ENCODE results near the gene GPSM1.
A peak's percentile ranks its signal among the peaks of the same experiment; 100 is the strongest.

Gene GPSM1

DNA sequence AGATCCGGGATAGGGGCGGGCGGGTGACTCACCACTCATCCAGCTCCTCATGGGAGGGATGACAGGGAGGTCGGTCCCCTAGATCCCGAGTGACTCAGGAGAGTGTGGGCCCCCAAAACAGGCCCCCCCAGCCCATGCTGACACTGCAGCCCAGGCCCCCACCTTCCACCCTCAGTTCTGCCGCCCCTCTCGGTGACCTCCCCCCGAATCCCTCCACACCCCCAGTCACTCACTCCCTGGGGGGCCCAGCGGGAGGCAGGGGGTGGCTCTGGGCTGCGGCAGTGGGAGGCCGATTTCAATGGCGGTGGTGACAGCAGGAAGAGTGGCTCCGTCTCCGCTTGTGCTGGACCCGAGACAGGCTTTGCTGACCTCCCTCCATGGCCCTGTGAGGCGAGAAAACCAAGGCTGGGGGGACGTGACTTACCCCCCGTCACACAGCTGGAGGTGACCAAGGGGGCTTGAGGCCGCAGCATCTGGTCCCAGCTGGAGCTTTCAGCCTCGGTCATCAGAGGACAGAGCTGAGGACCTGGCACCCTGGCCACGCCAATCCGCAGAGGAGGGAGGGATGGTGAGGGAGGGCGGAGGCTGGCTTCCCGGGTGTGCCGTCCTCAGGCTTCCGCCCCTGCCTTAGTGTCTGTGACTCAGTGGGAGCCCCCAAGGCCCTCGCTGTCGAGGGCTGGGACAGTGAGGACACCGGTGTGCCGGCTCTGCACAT lies 9.0 kb downstream of the GPSM1 start:
- CTCF ChIA-PET: interaction anchor here (0.8 kb wide), 1 partner anchor 27 kb away, joined by 3 read pairs; no protein-coding TSS in a partner anchor

DNA sequence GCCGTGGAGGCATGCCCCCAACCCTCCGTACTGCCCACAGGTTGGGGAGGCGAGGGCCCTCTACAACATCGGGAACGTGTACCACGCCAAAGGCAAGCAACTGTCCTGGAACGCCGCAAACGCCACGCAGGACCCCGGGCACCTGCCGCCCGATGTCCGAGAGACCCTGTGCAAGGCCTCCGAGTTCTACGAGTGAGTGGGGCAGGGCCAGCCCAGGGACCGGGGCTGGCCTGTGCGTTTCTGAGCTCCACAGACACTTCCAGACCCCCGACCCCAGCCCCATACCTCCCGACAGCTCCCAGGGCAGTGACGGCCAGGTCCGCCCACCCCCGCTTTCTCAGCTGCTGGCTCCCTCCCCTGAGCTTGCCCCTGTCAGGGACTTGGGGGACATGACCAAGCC lies 9.5 kb downstream of the GPSM1 start:
- no peak for TF ChIP-seq BHLHE40 (IDR thresholded peaks at IDR 0.05; ENCODE audit: borderline replicate concordance)
- ChIA-PET POLR2A (interaction anchor here (1.4 to 1.8 kb wide), 3 partner anchors 9 to 40 kb away, joined by 3 to 9 read pairs (median 4); partner anchors contain the start of genes DNLZ and GPSM1), CTCF (no interaction called here)
- DNase-seq (ENCODE audit: extremely low spot score): no peak

More for the DNA sequence above, 9.0 kb downstream of the GPSM1 start:
- POLR2A ChIA-PET: interaction anchor here (1.0 to 1.5 kb wide), 4 partner anchors 9 to 41 kb away, joined by 3 to 6 read pairs (median 4); partner anchors contain the start of gene GPSM1
- TF ChIP-seq NFRKB (IDR thresholded peaks at IDR 0.05): no peak
- no peak for TF ChIP-seq FOXM1 (IDR thresholded peaks at IDR 0.05; ENCODE audit: borderline replicate concordance)
- TF ChIP-seq BHLHE40 (IDR thresholded peaks at IDR 0.05; ENCODE audit: borderline replicate concordance): no peak
- no peak for TF ChIP-seq L3MBTL2 (conservative IDR thresholded peaks at IDR 0.05)
- TF ChIP-seq FOXA1 (IDR thresholded peaks at IDR 0.05): no peak
- no peak for TF ChIP-seq PKNOX1 (IDR thresholded peaks at IDR 0.05)
- no peak for TF ChIP-seq SUZ12 (IDR thresholded peaks at IDR 0.05)
- no peak for TF ChIP-seq LEF1 (IDR thresholded peaks at IDR 0.05; ENCODE audit: borderline replicate concordance)
- TF ChIP-seq SP1 (IDR thresholded peaks at IDR 0.05): no peak
- TF ChIP-seq ARNT (IDR thresholded peaks at IDR 0.05): no peak
- DNase-seq (ENCODE audit: extremely low spot score): no peak

GRCh38 chr9:136337416-136338395 lies 10.4 kb downstream of the GPSM1 start:
- no peak for DNase-seq (ENCODE audit: extremely low spot score)
- TF ChIP-seq CTBP1 (IDR thresholded peaks at IDR 0.05; ENCODE audit: borderline replicate concordance): no peak
- ChIA-PET POLR2A (interaction anchor here (1.4 to 1.8 kb wide), 3 partner anchors 10 to 39 kb away, joined by 3 to 9 read pairs (median 4); partner anchors contain the start of genes DNLZ and GPSM1), CTCF (interaction anchor here (1.1 kb wide), 1 partner anchor 9 kb away, joined by 3 read pairs; no protein-coding TSS in a partner anchor)

DNA sequence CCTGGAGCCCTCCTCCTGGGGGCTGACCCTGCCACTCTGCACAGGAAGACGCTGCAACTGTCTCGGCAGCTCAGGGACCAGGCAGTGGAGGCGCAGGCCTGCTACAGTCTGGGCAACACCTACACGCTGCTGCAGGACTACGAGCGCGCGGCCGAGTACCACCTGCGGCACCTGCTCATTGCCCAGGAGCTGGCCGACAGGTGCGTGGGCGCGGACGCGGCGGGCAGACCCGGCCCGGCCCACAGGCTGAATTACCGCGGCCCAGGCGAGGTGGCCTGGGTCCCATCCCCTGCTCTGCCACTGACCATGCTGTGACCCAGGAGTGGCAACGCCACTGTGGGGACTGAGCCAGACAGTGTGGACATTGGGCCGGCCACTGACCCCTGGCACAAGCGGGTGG lies 11.2 kb downstream of the GPSM1 start:
- DNase-seq (ENCODE audit: extremely low spot score): no peak
- ChIA-PET POLR2A (interaction anchor here (1.8 kb wide), 1 partner anchor 25 kb away, joined by 9 read pairs; the partner anchor contains the start of gene DNLZ), CTCF (interaction anchor here (1.1 kb wide), 1 partner anchor 9 kb away, joined by 3 read pairs; no protein-coding TSS in a partner anchor)
- TF ChIP-seq ELF4 (IDR thresholded peaks at IDR 0.05) (no peak), CTBP1 (IDR thresholded peaks at IDR 0.05; ENCODE audit: borderline replicate concordance) (no peak), HDGF (IDR thresholded peaks at IDR 0.05; ENCODE audit: borderline replicate concordance) (no peak), BHLHE40 (IDR thresholded peaks at IDR 0.05; ENCODE audit: borderline replicate concordance) (no peak), FOXM1 (IDR thresholded peaks at IDR 0.05; ENCODE audit: borderline replicate concordance) (no peak), ARNT (IDR thresholded peaks at IDR 0.05) (no peak), SUZ12 (IDR thresholded peaks at IDR 0.05) (no peak), ZNF384 (IDR thresholded peaks at IDR 0.05) (no peak), FOXK2 (IDR thresholded peaks at IDR 0.05) (no peak), LEF1 (IDR thresholded peaks at IDR 0.05; ENCODE audit: borderline replicate concordance) (no peak), NFRKB (IDR thresholded peaks at IDR 0.05) (no peak), L3MBTL2 (conservative IDR thresholded peaks at IDR 0.05) (no peak), SP1 (IDR thresholded peaks at IDR 0.05) (no peak), PKNOX1 (IDR thresholded peaks at IDR 0.05) (no peak), TARDBP (IDR thresholded peaks at IDR 0.05) (no peak), FOXA1 (IDR thresholded peaks at IDR 0.05) (no peak)

DNA sequence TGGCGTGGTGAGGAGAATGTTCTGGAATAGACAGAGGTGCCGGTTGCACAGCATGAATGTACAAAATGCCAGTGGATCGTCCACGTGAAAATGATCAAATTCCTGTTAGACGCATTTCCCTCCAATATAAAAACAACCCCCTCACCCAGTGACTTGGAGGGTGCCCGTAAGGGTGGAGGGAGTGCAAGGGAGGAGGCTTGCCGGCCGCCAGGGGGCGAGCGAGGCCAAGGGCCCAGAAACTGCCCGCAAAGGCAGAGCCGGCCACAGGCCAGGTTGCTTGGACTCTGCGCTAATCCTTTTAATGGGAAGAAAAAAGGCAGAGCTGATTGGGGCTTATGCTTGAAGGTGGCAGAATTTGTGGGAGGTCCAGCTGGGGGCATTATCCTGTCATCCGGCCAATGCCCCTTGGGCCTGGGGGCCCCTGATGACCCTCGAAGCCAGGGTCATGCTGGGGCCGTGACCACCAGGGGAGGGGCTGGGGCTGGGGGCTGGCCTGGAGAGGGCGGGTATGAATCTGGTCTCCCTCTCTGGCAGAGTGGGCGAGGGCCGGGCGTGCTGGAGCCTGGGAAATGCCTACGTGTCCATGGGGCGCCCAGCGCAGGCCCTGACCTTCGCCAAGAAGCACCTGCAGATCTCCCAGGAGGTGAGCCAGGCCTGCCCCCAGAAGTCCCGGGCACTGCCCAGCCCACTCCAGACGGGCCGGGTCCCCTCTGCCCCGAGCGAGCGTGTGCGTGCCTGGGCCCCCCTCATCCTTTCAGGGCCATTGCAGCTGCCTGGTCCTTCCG lies 12.0 kb downstream of the GPSM1 start:
- POLR2A ChIA-PET: no interaction called here
- peak; percentile 85 for DNase-seq (ENCODE audit: extremely low spot score)

GRCh38 chr9:136339958-136340310 lies 12.6 kb downstream of the GPSM1 start:
- POLR2A ChIA-PET: interaction anchor here (1.1 kb wide), 1 partner anchor 23 kb away, joined by 3 read pairs; no protein-coding TSS in a partner anchor
- CTCF ChIA-PET: interaction anchor here (0.6 kb wide), 1 partner anchor 12 kb away, joined by 4 read pairs; the partner anchor contains the start of gene GPSM1

More for the DNA sequence above, 12.0 kb downstream of the GPSM1 start:
- CTCF ChIA-PET: interaction anchor here (0.6 kb wide), 1 partner anchor 12 kb away, joined by 4 read pairs; the partner anchor contains the start of gene GPSM1
- TF ChIP-seq FOXM1 (IDR thresholded peaks at IDR 0.05; ENCODE audit: borderline replicate concordance): no peak
- TF ChIP-seq ARNT (IDR thresholded peaks at IDR 0.05): no peak

More at GRCh38 chr9:136339958-136340310, 12.6 kb downstream of the GPSM1 start:
- TF ChIP-seq ELF4 (IDR thresholded peaks at IDR 0.05): no peak
- TF ChIP-seq TARDBP (IDR thresholded peaks at IDR 0.05): no peak
- no peak for TF ChIP-seq NFRKB (IDR thresholded peaks at IDR 0.05)
- TF ChIP-seq ARNT (IDR thresholded peaks at IDR 0.05): no peak
- TF ChIP-seq SP1 (IDR thresholded peaks at IDR 0.05): no peak
- TF ChIP-seq L3MBTL2 (conservative IDR thresholded peaks at IDR 0.05): no peak
- no peak for TF ChIP-seq LEF1 (IDR thresholded peaks at IDR 0.05; ENCODE audit: borderline replicate concordance)
- no peak for DNase-seq (ENCODE audit: extremely low spot score)

All from HEK293T (cell line).